Esophagus (tissue), 2 donors: ENCODE data around the gene GUCY2C. TPM values are rescaled to one million over a fixed set of nuclear protein-coding genes. Genes with fewer than 3 reads are reported as not detected.

Experiments
- H3K27ac ChIP-seq, 2 donors: one replicate each; pipeline ENCODE4 v1.5.1; 2013; ENCODE audit warnings: low read depth in 2 of 2, mild to moderate bottlenecking in 2 of 2, inconsistent platforms in 1 of 2, low read length in 1 of 2, moderate library complexity in 1 of 2
- H3K27me3 ChIP-seq, 2 donors: one replicate each; pipeline ENCODE4 v1.6.1; 2013; ENCODE audit warnings: low read length in 2 of 2, control low read depth in 1 of 2, mild to moderate bottlenecking in 1 of 2; ENCODE audit not compliant: insufficient read depth in 2 of 2, control insufficient read depth in 1 of 2
- H3K36me3 ChIP-seq, 2 donors: one replicate each; pipeline ENCODE4 v1.6.1; 2013; ENCODE audit warnings: low read length in 1 of 2; ENCODE audit not compliant: control insufficient read depth in 2 of 2, insufficient read depth in 2 of 2
- H3K4me1 ChIP-seq, 2 donors: one replicate each; pipeline ENCODE4 v1.6.1; 2013; ENCODE audit warnings: low read length in 1 of 2; ENCODE audit not compliant: control insufficient read depth in 2 of 2, insufficient read depth in 2 of 2
- H3K4me3 ChIP-seq, 2 donors: one replicate each; pipeline ENCODE4 v1.5.1; 2013; ENCODE audit warnings: low read length in 2 of 2, mild to moderate bottlenecking in 2 of 2, low read depth in 1 of 2, moderate library complexity in 1 of 2
- H3K9me3 ChIP-seq, 2 donors: one replicate each; pipeline ENCODE4 v1.6.1; 2013; ENCODE audit warnings: mild to moderate bottlenecking in 2 of 2, low read depth in 1 of 2, low read length in 1 of 2, moderate library complexity in 1 of 2; ENCODE audit not compliant: control insufficient read depth in 2 of 2, insufficient read depth in 1 of 2
- WGBS, 2 donors: extraction: QIAGEN DNeasy Blood & Tissue Kit; methylation state at CpG; one replicate each; pipeline ENCODE4 v1.1.7; 2013; 5-methylcytosine and 5-hydroxymethylcytosine counted together
- polyA plus RNA-seq, 2 donors: library from polyadenylated mRNA; stranded (reverse); fragments of 200-250 nt; gene quantifications; one replicate each; pipeline ENCODE4 v1.2.3, GENCODE V29; 2013
- donor health status: healthy with polysubstance abuse.
- donor health status: Bipolar disorder and iron deficiency.

Gene GUCY2C
- polyA plus RNA-seq, 2 donors: 0.05 to 0.39 TPM

GRCh38 chr12:14710632-14711320 is 14.4 kb upstream of the GUCY2C start:
- Histone ChIP-seq H3K27me3 (no peaks in the 10 kb centered on the region), H3K4me1 (no peaks in the 10 kb centered on the region), H3K4me3 (no peak overlapping the region), H3K27ac (peak overlapping the region; percentile 7 to 41), H3K36me3 (no peaks in the 10 kb centered on the region), H3K9me3 (no peaks in the 10 kb centered on the region)
- WGBS, 2 donors: 48 to 54% methylated on average over 4 of the region's 4 CpGs

GRCh38 chr12:14701809-14702568 is 5.6 kb upstream of the GUCY2C start:
- Histone ChIP-seq H3K27me3 (no peaks in the 10 kb centered on the region), H3K4me3 (no peak overlapping the region), H3K4me1 (no peaks in the 10 kb centered on the region), H3K36me3 (no peaks in the 10 kb centered on the region), H3K9me3 (no peaks in the 10 kb centered on the region), H3K27ac (no peak overlapping the region)
- WGBS, 2 donors: 86 to 90% methylated on average over 6 of the region's 6 CpGs

GRCh38 chr12:14700935-14701334 is 4.5 kb upstream of the GUCY2C start:
- no peak overlapping the region for H3K4me3 ChIP-seq
- H3K9me3 ChIP-seq: peaks cover 0 to 4% of the 10 kb centered on the region in 2 donors
- H3K4me1 ChIP-seq: no peaks in the 10 kb centered on the region
- 86 to 87% methylated on average over 4 of the region's 4 CpGs for WGBS, 2 donors
- no peak overlapping the region for H3K27ac ChIP-seq
- no peaks in the 10 kb centered on the region for H3K36me3 ChIP-seq
- no peaks in the 10 kb centered on the region for H3K27me3 ChIP-seq

GRCh38 chr12:14699923-14700322 is 3.5 kb upstream of the GUCY2C start:
- no peak overlapping the region for H3K4me3 ChIP-seq
- WGBS, 2 donors: 88 to 91% methylated on average over 2 of the region's 2 CpGs
- H3K27me3 ChIP-seq: no peaks in the 10 kb centered on the region
- H3K36me3 ChIP-seq: no peaks in the 10 kb centered on the region
- no peak overlapping the region for H3K27ac ChIP-seq
- H3K9me3 ChIP-seq: peaks cover 0 to 4% of the 10 kb centered on the region in 2 donors
- H3K4me1 ChIP-seq: no peaks in the 10 kb centered on the region

- H3K36me3 ChIP-seq: no peaks in the 10 kb centered on the region
- H3K4me1 ChIP-seq: no peaks in the 10 kb centered on the region
- no peaks in the 10 kb centered on the region for H3K27me3 ChIP-seq
- H3K27ac ChIP-seq: no peak overlapping the region
- peaks cover 0 to 4% of the 10 kb centered on the region in 2 donors for H3K9me3 ChIP-seq
- no peak overlapping the region for H3K4me3 ChIP-seq
These were observed 2.2 kb upstream of the GUCY2C start for GRCh38 chr12:14698555-14698954.

- Histone ChIP-seq H3K36me3 (no peaks in the 10 kb centered on the region), H3K27me3 (no peaks in the 10 kb centered on the region), H3K4me1 (no peaks in the 10 kb centered on the region), H3K9me3 (peaks cover 0 to 4% of the 10 kb centered on the region in 2 donors), H3K4me3 (no peak overlapping the region), H3K27ac (no peak overlapping the region)
- WGBS, 2 donors: 74 to 80% methylated on average over 5 of the region's 5 CpGs
These were observed 671 bp downstream of the GUCY2C start for GRCh38 chr12:14695715-14696141.

GRCh38 chr12:14694970-14695369 is 1.4 kb downstream of the GUCY2C start:
- Histone ChIP-seq H3K9me3 (peaks cover 0 to 4% of the 10 kb centered on the region in 2 donors), H3K4me1 (no peaks in the 10 kb centered on the region), H3K36me3 (no peaks in the 10 kb centered on the region), H3K27me3 (no peaks in the 10 kb centered on the region), H3K4me3 (no peak overlapping the region), H3K27ac (no peak overlapping the region)
- WGBS, 2 donors: 67 to 83% methylated on average over 3 of the region's 3 CpGs

- Histone ChIP-seq H3K27ac (no peak overlapping the region), H3K4me3 (no peak overlapping the region), H3K9me3 (peaks cover 0 to 4% of the 10 kb centered on the region in 2 donors), H3K4me1 (no peaks in the 10 kb centered on the region), H3K36me3 (no peaks in the 10 kb centered on the region), H3K27me3 (no peaks in the 10 kb centered on the region)
- WGBS, 2 donors: 82 to 85% methylated on average over 3 of the region's 3 CpGs
These were observed 2.2 kb downstream of the GUCY2C start for GRCh38 chr12:14694145-14694714.

GRCh38 chr12:14693116-14693515 is 3.3 kb downstream of the GUCY2C start:
- Histone ChIP-seq H3K4me3 (no peak overlapping the region), H3K36me3 (no peaks in the 10 kb centered on the region), H3K27me3 (no peaks in the 10 kb centered on the region), H3K4me1 (no peaks in the 10 kb centered on the region), H3K9me3 (peaks cover 0 to 4% of the 10 kb centered on the region in 2 donors), H3K27ac (no peak overlapping the region)
- WGBS, 2 donors: 82 to 88% methylated on average over 5 of the region's 5 CpGs
